ENCODE measurements around the gene SLC5A8. TPM values are rescaled to one million over a fixed set of nuclear protein-coding genes. Genes with fewer than 3 reads are reported as not detected.

SLC5A8 gene
- total RNA-seq, 1 experiment from 2014 or later: 0.07 TPM

GRCh38 chr12:101238306-101238705 is 28.3 kb upstream of the SLC5A8 start:
- Histone ChIP-seq H2BK12ac (ENCODE audit: insufficient read length, low read depth, low read length) (no peak overlapping the region), H2BK20ac (ENCODE audit: low read depth, low read length, poor library complexity, severe bottlenecking) (no peak overlapping the region), H3K27me3 (ENCODE audit: insufficient read depth, low read length) (no peaks in the 10 kb centered on the region), H4K5ac (ENCODE audit: insufficient read length, low read depth, low read length) (no peak overlapping the region), H3K79me1 (ENCODE audit: insufficient read depth, low read depth, low read length, poor library complexity, severe bottlenecking) (no peaks in the 10 kb centered on the region), H3K4ac (ENCODE audit: low read depth, low read length) (no peak overlapping the region), H4K91ac (ENCODE audit: insufficient read length, low read depth, low read length) (no peak overlapping the region), H2BK5ac (ENCODE audit: insufficient read length, low read length) (no peak overlapping the region), H3K18ac (ENCODE audit: insufficient read length, low read depth, low read length) (no peak overlapping the region), H2BK120ac (ENCODE audit: low read depth, low read length, poor library complexity, severe bottlenecking) (no peak overlapping the region), H3K23me2 (ENCODE audit: insufficient read length, low read depth, low read length, poor library complexity, severe bottlenecking) (no peaks in the 10 kb centered on the region), H3K56ac (ENCODE audit: insufficient read length, low read depth, low read length) (no peak overlapping the region), H3T11ph (ENCODE audit: low read length) (no peak overlapping the region), H3K23ac (ENCODE audit: insufficient read length, low read depth, low read length) (no peak overlapping the region), H3K4me1 (ENCODE audit: insufficient read depth, low read length) (no peaks in the 10 kb centered on the region), H3K27ac (ENCODE audit: insufficient read length, low read depth, low read length) (no peak overlapping the region), H2AFZ (ENCODE audit: low read length) (no peak overlapping the region), H3K4me2 (ENCODE audit: insufficient read depth, insufficient read length, low read length) (no peak overlapping the region), H2BK15ac (ENCODE audit: low read depth, low read length) (no peak overlapping the region), H3K9me3 (ENCODE audit: control insufficient read depth, low read depth, low read length) (no peaks in the 10 kb centered on the region), H2AK5ac (ENCODE audit: insufficient read length, low read length) (no peak overlapping the region), H3K79me2 (ENCODE audit: insufficient read depth, low read length) (no peaks in the 10 kb centered on the region), H3K9ac (ENCODE audit: extremely low read depth, insufficient read length, low read length) (no peak overlapping the region), H4K20me1 (ENCODE audit: control insufficient read depth, insufficient read depth, insufficient read length) (no peaks in the 10 kb centered on the region), H4K8ac (replicated peaks; ENCODE audit: insufficient read length, low read depth, low read length) (no peak overlapping the region), H3K14ac (ENCODE audit: insufficient read depth, low read length) (no peak overlapping the region)
- Mint-ChIP-seq H3K9me3 (no peaks in the 10 kb centered on the region; a peak in 1 of 5 replicates), H3K27me3 (ENCODE audit: low read depth) (no peaks in the 10 kb centered on the region), H3K4me3 (no peak overlapping the region), H3K36me3 (ENCODE audit: insufficient read depth in 1 of 3, low read depth in 3 of 3) (no peaks in the 10 kb centered on the region; a peak in 1 of 7 replicates), H3K27ac (no peak overlapping the region), H3K4me1 (no peaks in the 10 kb centered on the region)
- no peak for DNase-seq
- no peak for TF ChIP-seq CTCF (conservative IDR thresholded peaks at IDR 0.05)
- no CpG with 5 or more reads among the region's 4 CpGs for WGBS (ENCODE audit: extremely low coverage, insufficient read length, low lambda C conversion rate)
